ENCODE measurements around the gene TBATA.

Gene TBATA

DNA sequence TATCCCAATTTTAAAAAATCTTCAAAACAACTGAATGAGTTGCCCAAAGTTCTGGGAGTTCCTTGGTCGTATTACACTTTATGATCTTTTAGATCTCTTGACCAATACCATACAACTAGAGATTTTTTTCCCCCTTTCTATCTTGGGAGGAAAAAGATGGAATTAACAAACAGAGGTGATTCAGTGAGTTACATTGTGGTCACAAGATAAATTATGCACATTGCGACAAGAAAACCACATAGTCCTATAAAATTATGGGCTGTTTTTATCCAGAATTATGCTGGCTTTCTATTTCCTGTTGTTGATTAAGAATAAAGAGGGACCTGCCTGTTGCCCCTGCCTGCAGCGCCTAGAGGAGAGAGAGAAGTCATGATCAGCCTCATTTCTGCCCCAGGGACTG lies 22.4 kb upstream of the TBATA start:
- DNase-seq, result no peak

GRCh38 chr10:70806841-70807240 lies 21.7 kb upstream of the TBATA start:
- DNase-seq, result no peak

GRCh38 chr10:70805619-70806215 lies 20.5 kb upstream of the TBATA start:
- DNase-seq, result no peak

- no peak for DNase-seq
Measured at GRCh38 chr10:70804421-70804808, 19.2 kb upstream of the TBATA start.

GRCh38 chr10:70803775-70804420 lies 18.7 kb upstream of the TBATA start:
- DNase-seq, result no peak

GRCh38 chr10:70801854-70802253 lies 16.7 kb upstream of the TBATA start:
- DNase-seq, result no peak

DNA sequence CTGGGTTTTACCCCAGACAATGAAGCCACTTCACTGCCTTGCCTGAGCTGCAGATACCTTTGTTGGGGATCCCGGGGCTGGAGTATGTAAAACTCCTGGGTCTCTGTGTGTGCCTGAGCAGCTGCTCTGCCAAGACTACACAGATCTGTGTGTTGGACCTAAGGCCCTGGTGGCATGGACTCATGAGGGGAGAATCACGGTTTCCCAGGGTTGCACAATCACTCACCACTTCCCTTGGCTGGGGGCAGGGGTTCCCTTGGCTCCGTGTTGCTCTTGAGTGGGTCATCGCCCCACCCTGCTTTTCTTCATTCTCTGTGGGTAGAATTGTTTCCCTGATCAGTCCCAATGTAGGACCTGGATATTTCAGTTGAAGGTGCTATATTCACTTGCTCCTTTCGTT lies 13.9 kb upstream of the TBATA start:
- no peak for DNase-seq

DNA sequence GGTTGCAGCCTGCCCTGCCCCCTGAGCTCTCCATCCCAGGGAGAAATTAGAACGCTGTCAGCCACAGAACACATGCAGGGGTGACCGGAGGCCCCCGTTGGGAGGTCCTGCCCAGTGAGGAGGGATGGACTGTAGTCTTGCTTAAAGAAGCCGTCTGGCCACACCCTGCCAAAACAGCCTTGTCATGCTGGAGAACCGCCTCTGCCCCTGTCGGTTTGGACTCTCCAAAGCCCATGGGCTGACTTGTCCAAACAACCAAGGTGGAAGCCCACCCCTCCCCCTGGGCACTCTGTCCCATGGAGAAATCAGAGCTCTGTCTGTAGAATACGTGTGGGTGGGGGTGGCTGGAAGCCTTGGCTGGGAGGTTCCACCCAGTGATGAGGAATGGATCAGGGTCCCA lies 12.7 kb upstream of the TBATA start:
- DNase-seq, result no peak

GRCh38 chr10:70795613-70796012 lies 10.4 kb upstream of the TBATA start:
- DNase-seq, result no peak

GRCh38 chr10:70791386-70792039 lies 6.3 kb upstream of the TBATA start:
- DNase-seq, result no peak

- no peak for DNase-seq
Measured at GRCh38 chr10:70786799-70787415, 1.7 kb upstream of the TBATA start.

- no peak for DNase-seq
Measured at GRCh38 chr10:70784471-70784870, 706 bp downstream of the TBATA start.

- DNase-seq, result no peak
Measured at GRCh38 chr10:70784016-70784415, 1.2 kb downstream of the TBATA start.

DNA sequence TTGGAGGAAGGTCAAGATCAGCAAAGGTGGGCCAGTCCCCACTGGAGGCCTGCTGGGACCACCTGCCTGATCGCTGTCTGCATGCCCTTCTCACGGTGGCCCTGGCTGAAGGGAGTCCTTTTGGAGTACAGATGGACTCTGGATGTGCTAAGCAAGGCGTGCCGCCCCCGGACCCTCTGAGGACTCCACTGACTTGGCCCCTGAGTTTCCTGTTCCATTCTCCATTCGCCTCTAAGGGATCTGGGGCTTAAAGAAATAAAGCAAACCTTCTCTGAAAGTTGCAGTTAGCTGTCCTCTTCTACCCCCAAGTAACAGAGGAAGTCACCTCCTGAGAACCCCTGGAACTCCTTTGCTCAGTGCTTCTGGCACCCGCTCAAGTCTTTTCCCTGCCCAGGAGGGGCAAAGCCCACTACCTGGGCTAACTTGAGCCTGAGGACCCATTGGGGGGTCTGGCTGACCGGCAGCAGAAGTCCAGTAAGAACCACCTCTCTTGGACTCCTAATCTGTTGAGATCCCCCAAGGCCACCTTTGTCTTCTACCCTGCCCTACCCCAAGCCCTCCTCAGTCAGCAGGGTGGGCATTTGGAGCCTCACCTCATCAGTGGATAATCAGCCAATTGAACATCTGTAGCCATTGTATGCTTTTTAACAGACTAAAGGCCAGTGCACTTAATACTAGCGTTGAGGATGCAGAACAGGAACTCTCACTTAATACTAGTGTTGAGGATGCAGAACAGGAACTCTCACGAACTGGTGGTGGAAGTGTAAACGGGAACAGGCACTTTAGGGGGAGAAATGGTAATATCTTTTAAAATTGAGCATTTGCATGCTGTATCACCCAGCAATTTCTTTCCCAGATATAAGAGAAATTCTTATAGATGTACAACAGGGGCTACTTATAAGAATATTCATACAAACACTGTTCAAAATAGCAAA lies 2.2 kb downstream of the TBATA start:
- DNase-seq, result no peak

DNA sequence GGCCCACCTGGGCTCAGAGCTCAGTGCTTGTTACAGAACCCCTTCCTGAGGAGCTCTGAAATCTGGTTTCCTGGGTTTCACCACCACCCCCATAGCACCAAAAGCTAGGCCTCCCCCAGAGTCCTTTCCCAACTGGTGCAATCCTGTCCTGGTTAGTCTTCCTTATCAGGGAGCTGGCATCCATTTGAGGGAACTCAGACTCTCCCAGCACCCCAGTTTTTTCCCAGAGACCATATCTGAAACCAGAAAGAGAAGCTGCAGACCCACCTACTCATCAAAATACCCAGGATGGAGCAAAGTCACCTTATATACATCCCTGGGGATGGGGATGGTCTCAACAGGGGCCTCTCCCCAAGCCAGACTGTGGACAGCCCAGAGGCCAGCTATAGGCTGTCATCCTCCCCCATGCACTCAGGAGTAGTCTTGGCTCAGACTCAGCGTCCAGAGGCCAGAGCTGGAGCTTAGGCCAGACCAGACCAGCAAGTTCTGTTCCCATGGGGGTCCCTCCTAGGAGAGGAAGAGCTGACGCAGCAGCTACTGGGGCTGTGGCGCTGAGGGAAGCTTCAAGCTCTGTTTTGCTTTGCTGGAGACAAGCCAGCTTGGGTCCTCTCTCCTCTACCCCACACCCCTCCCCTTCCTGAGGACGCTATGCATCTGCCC lies 3.0 kb downstream of the TBATA start:
- DNase-seq, result no peak

DNA sequence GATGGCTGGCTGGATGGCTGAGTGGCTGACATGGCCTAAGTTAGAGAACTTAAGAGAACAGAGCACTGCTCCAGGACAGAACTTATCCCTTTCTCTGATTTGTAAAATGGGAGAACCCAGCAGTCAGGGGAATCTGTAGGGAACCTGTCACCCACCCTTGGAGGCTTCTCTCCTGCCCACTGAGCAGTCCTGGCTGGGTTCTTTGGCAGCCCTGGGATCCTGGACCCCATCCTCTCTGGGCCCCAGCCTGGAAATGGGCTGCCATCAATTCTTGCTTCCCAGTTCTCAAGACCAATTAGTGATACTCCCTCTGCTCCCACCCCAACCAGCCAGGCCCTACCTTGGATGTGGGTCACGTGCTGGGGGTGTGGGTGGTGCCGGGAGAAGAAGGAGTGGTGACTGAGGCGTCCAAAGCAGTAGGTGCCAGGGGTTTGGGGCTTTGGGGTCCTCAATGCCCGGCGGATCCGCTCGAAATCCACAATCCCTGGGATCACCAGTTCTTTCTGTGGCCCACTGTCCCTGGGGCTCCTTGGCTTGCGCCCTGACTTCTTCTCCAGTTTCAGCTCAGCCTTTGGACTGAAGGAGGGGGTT lies 3.6 kb downstream of the TBATA start:
- DNase-seq, result no peak

GRCh38 chr10:70780772-70781171 lies 4.4 kb downstream of the TBATA start:
- no peak for DNase-seq

- no peak for DNase-seq
Measured at GRCh38 chr10:70780370-70780760, 4.8 kb downstream of the TBATA start.

DNA sequence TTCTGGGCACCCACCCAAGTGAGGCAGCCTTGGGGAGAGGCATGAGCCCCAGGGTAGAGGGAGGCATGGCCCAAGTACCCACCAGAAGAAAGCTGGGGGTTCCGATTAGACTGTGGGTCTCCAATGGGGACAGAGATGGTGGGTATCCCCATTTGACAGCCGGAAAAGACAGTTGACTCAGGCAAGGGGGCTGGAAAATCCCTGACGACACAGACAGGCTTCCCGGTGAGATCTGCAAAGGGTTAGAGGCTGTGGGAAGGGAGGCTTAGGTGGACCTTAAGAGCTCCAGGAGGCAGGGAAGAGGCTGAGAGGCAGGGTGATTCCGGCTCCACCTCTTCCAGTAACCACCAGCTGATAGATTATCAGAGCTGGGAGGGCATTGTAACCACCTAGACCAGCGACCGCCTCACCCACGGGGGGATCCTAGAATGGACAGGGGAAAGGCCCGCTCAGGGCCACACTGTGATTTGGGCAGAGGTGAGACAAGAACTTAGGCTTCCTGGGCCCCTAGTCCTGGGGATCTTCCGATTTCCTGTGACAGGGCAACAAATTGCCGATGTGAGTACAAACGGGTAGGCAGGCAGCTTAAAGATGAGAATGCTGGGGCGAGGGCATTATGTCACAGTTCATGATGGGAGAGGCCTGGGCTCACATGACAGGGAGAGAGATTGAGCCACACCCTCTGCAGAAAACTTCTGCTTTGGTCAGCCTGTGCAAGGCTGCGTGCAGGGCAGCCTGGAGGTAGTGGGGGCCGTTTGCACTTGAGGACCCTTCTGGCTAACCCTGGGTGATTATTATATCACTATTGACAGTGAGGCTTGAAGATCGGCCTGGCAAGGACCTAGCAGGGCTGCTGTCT lies 5.4 kb downstream of the TBATA start:
- DNase-seq, result no peak

DNA sequence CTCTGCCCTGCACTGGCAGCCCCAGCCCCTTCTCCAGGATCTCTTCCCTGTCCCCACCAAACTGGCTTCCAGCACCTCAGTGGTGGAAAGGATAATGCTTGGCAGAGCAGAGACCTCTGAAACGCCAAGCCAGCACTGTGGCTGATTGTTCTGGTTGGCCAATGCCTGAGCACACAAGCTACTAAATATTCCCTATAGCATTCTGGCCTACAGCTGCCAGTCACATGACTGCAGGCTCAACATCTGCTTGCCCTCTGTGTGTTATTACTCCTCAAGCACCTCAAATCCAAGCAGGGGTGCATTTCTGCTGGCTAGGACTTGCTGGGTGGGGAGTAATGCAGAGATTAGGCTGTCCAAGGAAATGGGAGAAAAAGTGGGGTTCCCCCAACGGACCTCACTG lies 6.1 kb downstream of the TBATA start:
- no peak for DNase-seq

All from effector CD8-positive, alpha-beta T cell (primary cell).